GM12878 (cell line): ENCODE results near the gene MGLL. TPM values are rescaled to one million over a fixed set of nuclear protein-coding genes. Genes with fewer than 3 reads are reported as not detected.

ENCODE experiments used
- ATAC-seq: fragments of 200-7000 bp; cut with Tn5 transposase; 3 replicates; pipeline ENCODE4 v1.9.1; 2020; ENCODE audit warnings: mild to moderate bottlenecking, moderate library complexity
- BruUV-seq: library from RNA; stranded (reverse); fragments of 400-500 nt; replicated peaks from 2 replicates; lab custom pipeline; 2021; lab: Mats Ljungman, UMichigan
- CTCF ChIA-PET: fragments of 300-600 bp; sonication (Branson Sonifier 250); formaldehyde crosslinking; extraction: SDS; loops from one replicate; lab custom pipeline; 2021; ENCODE audit warnings: inconsistent platforms; lab: Yijun Ruan, JAX
- POLR2A ChIA-PET: fragments of 350-600 bp; formaldehyde crosslinking; extraction: SDS; loops from one replicate; lab custom pipeline; 2021; ENCODE audit warnings: inconsistent platforms; lab: Charles Lee
- RAD21 ChIA-PET: fragments of 300-600 bp; sonication (Branson Sonifier 250); formaldehyde crosslinking; loops from one replicate; lab custom pipeline; 2023; ENCODE audit warnings: antibody characterized with exemption; ENCODE audit not compliant: unreplicated experiment; lab: Charles Lee
- SMC1A ChIA-PET: fragments of 300-600 bp; sonication (Branson Sonifier 250); formaldehyde crosslinking; loops from one replicate; lab custom pipeline; 2023; ENCODE audit not compliant: unreplicated experiment, uncharacterized antibody; lab: Charles Lee
- DNase-seq: peaks from one replicate; pipeline ENCODE4 v3.0.0-alpha.2; 2011; ENCODE audit warnings: low read depth, low spot score
- FAIRE-seq: peaks from 3 replicates; lab custom pipeline; 2011; peaks lifted over from hg19 to GRCh38; lab: Jason Lieb, UNC
- H2AFZ ChIP-seq: 2 replicates; pipeline ENCODE4 v1.6.0; 2011; ENCODE audit warnings: low read depth, low read length, control low read depth; ENCODE audit not compliant: control insufficient read depth
- H3K27ac ChIP-seq: 2 replicates; pipeline ENCODE4 v1.5.1; 2011; ENCODE audit warnings: control low read depth; ENCODE audit not compliant: control insufficient read depth, insufficient read depth
- H3K27me3 ChIP-seq, 2 experiments: replicated peaks in 1 of 2; 2 replicates each; pipeline versions ENCODE4 v1.6.0 to v1.6.1; 2011; ENCODE audit warnings: low read length in 1 of 2; ENCODE audit not compliant: control insufficient read depth in 2 of 2, insufficient read depth in 2 of 2
- H3K36me3 ChIP-seq, 2 experiments: 2 replicates each; pipeline ENCODE4 v1.5.1; 2011; ENCODE audit warnings: low read length in 1 of 2; ENCODE audit not compliant: control insufficient read depth in 2 of 2, insufficient read depth in 2 of 2
- H3K4me1 ChIP-seq: 2 replicates; pipeline ENCODE4 v1.6.1; 2011; ENCODE audit warnings: mild to moderate bottlenecking, low read length, moderate library complexity, mixed read lengths; ENCODE audit not compliant: control insufficient read depth, insufficient read depth
- H3K4me2 ChIP-seq: 2 replicates; pipeline ENCODE4 v1.6.0; 2011; ENCODE audit warnings: control low read depth; ENCODE audit not compliant: control insufficient read depth, insufficient read depth
- H3K4me3 ChIP-seq: fragments of 200-600 bp; sonication (generic); 2 replicates; pipeline ENCODE4 v1.5.1; 2016
- H3K79me2 ChIP-seq: 2 replicates; pipeline ENCODE4 v1.6.0; 2011; ENCODE audit warnings: low read length; ENCODE audit not compliant: control insufficient read depth, insufficient read depth
- H3K9ac ChIP-seq: 2 replicates; pipeline ENCODE4 v1.8.0; 2011; ENCODE audit warnings: low read length, control low read depth, mixed read lengths; ENCODE audit not compliant: control insufficient read depth, insufficient read depth
- H3K9me3 ChIP-seq: replicated peaks from 3 replicates; pipeline ENCODE4 v1.5.1; 2011; ENCODE audit warnings: mild to moderate bottlenecking, low read length; ENCODE audit not compliant: control insufficient read depth, insufficient read depth
- H4K20me1 ChIP-seq: 2 replicates; pipeline ENCODE4 v1.6.0; 2011; ENCODE audit not compliant: control insufficient read depth, insufficient read depth
- BRCA1 ChIP-seq: IDR thresholded peaks from 2 replicates; pipeline ENCODE4 v1.6.1; 2011; ENCODE audit warnings: low read depth, low read length, improper control_type of control experiment
- CTCF ChIP-seq, 3 experiments: IDR thresholded peaks in 2 of 3; conservative IDR thresholded peaks in 1 of 3; 2 replicates each; pipeline ENCODE4 v1.5.1; 2011; ENCODE audit warnings: low read depth in 3 of 3, low read length in 3 of 3, mild to moderate bottlenecking in 3 of 3, control low read depth in 2 of 3, moderate library complexity in 2 of 3, inconsistent platforms in 1 of 3, mixed read lengths in 1 of 3; ENCODE audit not compliant: control insufficient read depth in 2 of 3, insufficient read depth in 1 of 3; ENCODE audit errors: extremely low read depth in 1 of 3
- ESRRA ChIP-seq: IDR thresholded peaks from 2 replicates; pipeline ENCODE4 v1.6.1; 2012; ENCODE audit warnings: mild to moderate bottlenecking, low read length, improper control_type of control experiment
- EZH2 ChIP-seq: IDR thresholded peaks from 2 replicates; pipeline ENCODE4 v1.6.1; 2012; ENCODE audit warnings: low read depth, mild to moderate bottlenecking, control low read depth, inconsistent platforms, low read length, borderline replicate concordance; ENCODE audit not compliant: control insufficient read depth
- HDAC2 ChIP-seq: fragments of 200-600 bp; sonication (generic); IDR thresholded peaks from 2 replicates; pipeline ENCODE4 v1.6.1; 2017
- HDAC6 ChIP-seq: fragments of 200-600 bp; sonication (generic); IDR thresholded peaks from one replicate; pipeline ENCODE4 v1.8.0; 2017; ENCODE audit warnings: antibody characterized with exemption; ENCODE audit not compliant: unreplicated experiment
- MTA3 ChIP-seq: IDR thresholded peaks from 2 replicates; pipeline ENCODE4 v1.6.1; 2012; ENCODE audit warnings: low read length, inconsistent platforms, borderline replicate concordance
- NR2F1 ChIP-seq: fragments of 450-650 bp; conservative IDR thresholded peaks from 2 replicates; pipeline ENCODE4 v1.6.1; 2017; ENCODE audit warnings: mild to moderate bottlenecking
- PAX5 ChIP-seq: IDR thresholded peaks from 2 replicates; pipeline ENCODE4 v1.6.1; 2011; ENCODE audit warnings: low read depth, low read length, borderline replicate concordance
- PKNOX1 ChIP-seq: fragments of 450-650 bp; IDR thresholded peaks from 2 replicates; pipeline ENCODE4 v1.6.1; 2016; ENCODE audit warnings: mild to moderate bottlenecking
- SP1 ChIP-seq: IDR thresholded peaks from one replicate; pipeline ENCODE4 v1.6.1; 2011; ENCODE audit warnings: low read depth, low read length
- TAF1 ChIP-seq: IDR thresholded peaks from 2 replicates; pipeline ENCODE4 v1.6.1; 2011; ENCODE audit warnings: mild to moderate bottlenecking, low read depth, low read length, borderline replicate concordance
- ZBTB33 ChIP-seq: fragments of 450-650 bp; IDR thresholded peaks from 2 replicates; pipeline ENCODE4 v1.6.1; 2017; ENCODE audit warnings: mild to moderate bottlenecking
- ZNF274 ChIP-seq: IDR thresholded peaks from one replicate; pipeline ENCODE4 v1.8.0; 2011; ENCODE audit not compliant: insufficient read length, insufficient read depth
- WGBS: methylation state at CpG from one replicate; pipeline ENCODE4 v1.1.6; 2016; ENCODE audit warnings: low lambda C conversion rate; ENCODE audit not compliant: insufficient replicate concordance, insufficient coverage; ENCODE audit errors: missing lambda C conversion rate; 5-methylcytosine and 5-hydroxymethylcytosine counted together
- in situ Hi-C: fragments of 300-500 bp; cut with MboI; formaldehyde crosslinking; loops from 9 replicates; pipeline ENCODE4 v1.14.3; 2018; ENCODE audit warnings: mixed read lengths
- intact Hi-C: fragments of 100-400 bp; cut with micrococcal nuclease; formaldehyde crosslinking; loops from one replicate; pipeline ENCODE4 v1.14.2; 2022; ENCODE audit not compliant: unreplicated experiment
- polyA plus RNA-seq, 11 experiments: library from polyadenylated mRNA; depleted of rRNA in 4 of 11; unstranded in 6 of 11; stranded (reverse) in 5 of 11; fragments of >200 nt; fragmentation: Nextera tagmentation in 4 of 11; fragmentation: Illumina TruSeq in 1 of 11; extraction: Ambion mirVana in 4 of 11; extraction: Trizol in 1 of 11; gene quantifications; 1 replicate in 1 of 11; 2 replicates in 10 of 11; pipeline versions ENCODE4 v1.2.1 to v1.2.3, GENCODE V29; 2011 to 2016; ENCODE audit warnings: inconsistent platforms in 2 of 11, missing spikeins in 2 of 11, low read depth in 1 of 11
- total RNA-seq, 4 experiments: library from RNA; depleted of rRNA in 3 of 4; stranded (reverse); fragments of >200 nt in 3 of 4; fragmentation: Illumina TruSeq in 1 of 4; extraction: Trizol in 1 of 4; gene quantifications; 2 replicates each; pipeline versions ENCODE4 v1.2.1 to v1.2.3, GENCODE V29; 2013 to 2021

The MGLL gene
- total and polyA plus RNA-seq, 10 of the 15 experiments (the other 5 are each of a cell fraction or from before 2014, with no cell fraction given), result 44.9 to 177 (median 72.9) TPM

- RAD21 ChIA-PET, result no interaction called here
- no peaks in the 10 kb centered on the region for H3K27me3 ChIP-seq
- SMC1A ChIA-PET, result interaction anchor here (2.2 kb wide), 1 partner anchor 8 kb away, joined by 8 read pairs; no protein-coding TSS in a partner anchor
- FAIRE-seq (no peak), DNase-seq (no peak)
- TF ChIP-seq HDAC2 (no peak), ZNF274 (no peak), HDAC6 (no peak), MTA3 (no peak), ESRRA (no peak)
- TF ChIP-seq, all 136 proteins: peak for 0
- no peak overlapping the region for H3K4me2 ChIP-seq
- WGBS, result 85% methylated on average over 4 of the region's 4 CpGs
- H3K4me3 ChIP-seq, result no peak overlapping the region
- ATAC-seq, result no peak
- CTCF ChIA-PET, result no interaction called here
- H3K79me2 ChIP-seq, result peaks cover 3% of the 10 kb centered on the region; the same call in 1 of the 2 replicates
- peaks cover 4% of the 10 kb centered on the region for H3K4me1 ChIP-seq
- BruUV-seq, result no TSS peak
- intact Hi-C loops (no loop called here), in situ Hi-C loops (no loop called here)
- H3K27ac ChIP-seq, result no peak overlapping the region
- no peaks in the 10 kb centered on the region for H3K9me3 ChIP-seq
- no peak overlapping the region for H3K9ac ChIP-seq
- H3K36me3 ChIP-seq, result peaks cover 4 to 7% of the 10 kb centered on the region in 2 experiments
- no peaks in the 10 kb centered on the region for H4K20me1 ChIP-seq
- POLR2A ChIA-PET, result no interaction called here
- no peak overlapping the region for H2AFZ ChIP-seq
Observed at GRCh38 chr3:127798716-127799115, 23.6 kb downstream of the MGLL start.

- no peak overlapping the region for H3K4me3 ChIP-seq
- 97% methylated on average over 8 of the region's 8 CpGs for WGBS
- in situ Hi-C loops, result no loop called here
- no peak overlapping the region for H3K4me2 ChIP-seq
- CTCF ChIA-PET, result no interaction called here
- intact Hi-C loops, result no loop called here
- FAIRE-seq (no peak), ATAC-seq (no peak), DNase-seq (no peak)
- H3K27me3 ChIP-seq, result no peaks in the 10 kb centered on the region
- no TSS peak for BruUV-seq
- POLR2A ChIA-PET, result interaction anchor here (0.5 kb wide), 1 partner anchor 68 kb away, joined by 3 read pairs; no protein-coding TSS in a partner anchor
- no peaks in the 10 kb centered on the region for H3K9me3 ChIP-seq
- RAD21 ChIA-PET, result no interaction called here
- H3K36me3 ChIP-seq, result peaks cover 4 to 7% of the 10 kb centered on the region in 2 experiments
- H3K9ac ChIP-seq, result no peak overlapping the region
- H2AFZ ChIP-seq, result no peak overlapping the region
- SMC1A ChIA-PET, result interaction anchor here (1.0 to 1.3 kb wide), 2 partner anchors 14 to 24 kb away, joined by 3 to 5 read pairs; no protein-coding TSS in a partner anchor
- H3K27ac ChIP-seq, result no peak overlapping the region
- no peaks in the 10 kb centered on the region for H4K20me1 ChIP-seq
- H3K79me2 ChIP-seq, result peaks cover 3% of the 10 kb centered on the region; the same call in 1 of the 2 replicates
- peaks cover 4% of the 10 kb centered on the region for H3K4me1 ChIP-seq
- TF ChIP-seq SP1 (no peak), NR2F1 (no peak), PAX5 (no peak), ZBTB33 (no peak), TAF1 (no peak), PKNOX1 (no peak), CTCF (IDR thresholded peaks at IDR 0.05 in 2 of 3, conservative IDR thresholded peaks at IDR 0.05 in 1 of 3; ENCODE audit: control insufficient read depth in 2 of 3, extremely low read depth in 1 of 3, insufficient read depth in 1 of 3, low read depth in 3 of 3, low read length in 3 of 3) (no peak), EZH2 (no peak), BRCA1 (no peak), ESRRA (no peak)
Observed at GRCh38 chr3:127796831-127797150, 25.5 kb downstream of the MGLL start.
